Neural progenitor cell (in vitro differentiated cells): Measurements from ENCODE around the gene GNAS. TPM values are rescaled to one million over a fixed set of nuclear protein-coding genes. Genes with fewer than 3 reads are reported as not detected.

Source experiments
- DNase-seq: peaks from one replicate; pipeline ENCODE4 v3.0.0-alpha.2; 2016; ENCODE audit warnings: low spot score
- H2AFZ ChIP-seq: fragments of 200-600 bp; sonication (generic); replicated peaks from 2 replicates; pipeline ENCODE4 v1.6.1; 2016; ENCODE audit warnings: antibody characterized with exemption
- H3F3A ChIP-seq: fragments of 200-600 bp; sonication (generic); 2 replicates; pipeline ENCODE4 v1.6.1; 2016; ENCODE audit warnings: antibody characterized with exemption, low read depth
- H3K27ac ChIP-seq: fragments of 200-600 bp; sonication (generic); 2 replicates; pipeline ENCODE4 v1.5.1; 2016; ENCODE audit warnings: mild to moderate bottlenecking
- H3K27me3 ChIP-seq: fragments of 200-600 bp; sonication (generic); 2 replicates; pipeline ENCODE4 v1.6.1; 2016; ENCODE audit warnings: mild to moderate bottlenecking, moderate library complexity
- H3K36me3 ChIP-seq: fragments of 200-600 bp; sonication (generic); 2 replicates; pipeline ENCODE4 v1.5.1; 2016
- H3K4me1 ChIP-seq: fragments of 200-600 bp; sonication (generic); 2 replicates; pipeline ENCODE4 v1.6.1; 2016; ENCODE audit warnings: mixed run types
- H3K4me2 ChIP-seq: fragments of 200-600 bp; sonication (generic); 2 replicates; pipeline ENCODE4 v1.6.1; 2016
- H3K4me3 ChIP-seq: fragments of 200-600 bp; sonication (generic); 2 replicates; pipeline ENCODE4 v1.5.1; 2016
- H3K79me2 ChIP-seq: fragments of 200-600 bp; sonication (generic); 2 replicates; pipeline ENCODE4 v1.6.1; 2016; ENCODE audit warnings: low read depth
- H3K9ac ChIP-seq: fragments of 200-600 bp; sonication (generic); 2 replicates; pipeline ENCODE4 v1.6.1; 2016
- H3K9me3 ChIP-seq: fragments of 200-600 bp; sonication (generic); 2 replicates; pipeline ENCODE4 v1.5.1; 2016; ENCODE audit warnings: low read depth
- H4K20me1 ChIP-seq: fragments of 200-600 bp; sonication (generic); 2 replicates; pipeline ENCODE4 v1.6.1; 2016; ENCODE audit warnings: low read depth
- H3K27ac Mint-ChIP-seq: 3 replicates; pipeline ENCODE4 v1.8.0; 2021; ENCODE audit warnings: mixed read lengths
- H3K27me3 Mint-ChIP-seq: 2 replicates; pipeline ENCODE4 v1.8.0; 2022; ENCODE audit warnings: low read depth, mild to moderate bottlenecking, inconsistent platforms, moderate library complexity, mixed read lengths; ENCODE audit not compliant: insufficient read depth
- H3K36me3 Mint-ChIP-seq: 3 replicates; pipeline ENCODE4 v1.8.0; 2021; ENCODE audit warnings: mixed read lengths
- H3K4me1 Mint-ChIP-seq: 3 replicates; pipeline ENCODE4 v1.8.0; 2021; ENCODE audit warnings: mixed read lengths
- H3K4me3 Mint-ChIP-seq: 3 replicates; pipeline ENCODE4 v1.8.0; 2021; ENCODE audit warnings: mild to moderate bottlenecking, moderate library complexity, mixed read lengths
- H3K9me3 Mint-ChIP-seq: 3 replicates; pipeline ENCODE4 v1.8.0; 2020; ENCODE audit warnings: mixed read lengths
- EZH2 ChIP-seq: fragments of 200-600 bp; sonication (generic); IDR thresholded peaks from 2 replicates; pipeline ENCODE4 v1.6.1; 2017; ENCODE audit warnings: antibody characterized with exemption, mild to moderate bottlenecking, moderate library complexity
- EZH2phosphoT487 ChIP-seq: fragments of 200-600 bp; sonication (generic); IDR thresholded peaks from 2 replicates; pipeline ENCODE4 v1.6.1; 2017; ENCODE audit warnings: antibody characterized with exemption
- total RNA-seq: library from RNA; depleted of rRNA; stranded (reverse); fragments of >200 nt; gene quantifications from 2 replicates; pipeline ENCODE4 v1.2.3, GENCODE V29; 2015; ENCODE audit warnings: low replicate concordance
- TF ChIP-seq, protein P1 (sequence below): fragments of 200-600 bp; sonication (generic); IDR thresholded peaks from 2 replicates; pipeline ENCODE4 v1.5.1; 2017; ENCODE audit warnings: antibody characterized with exemption, mild to moderate bottlenecking

Gene GNAS
- total RNA-seq, 1 donor from 2014 or later, result 794 TPM

DNA sequence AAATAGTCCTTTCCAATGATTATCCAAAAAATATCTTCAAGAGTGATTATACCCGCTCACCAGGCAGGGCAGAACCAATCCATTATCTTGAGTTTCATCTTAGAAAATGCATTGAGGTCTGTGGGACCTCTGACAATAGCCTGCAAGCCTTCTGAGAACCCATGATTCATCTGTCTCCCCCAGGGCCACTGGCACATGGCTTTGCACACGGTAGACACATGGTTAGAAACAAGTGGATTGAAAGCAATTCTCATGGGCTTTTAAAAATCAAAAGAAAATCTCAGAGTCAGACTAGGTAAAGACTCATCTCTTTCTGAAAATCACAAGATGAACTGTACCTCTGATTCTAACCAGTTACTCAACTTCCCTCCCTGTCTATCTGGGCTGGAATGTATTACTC is 17.3 kb upstream of the GNAS start:
- Histone ChIP-seq H3K27ac (no peak overlapping the region), H4K20me1 (peaks cover 30% of the 10 kb centered on the region), H3K4me1 (no peaks in the 10 kb centered on the region), H3K36me3 (no peaks in the 10 kb centered on the region), H3K9ac (no peak overlapping the region), H3K79me2 (peaks cover 88% of the 10 kb centered on the region), H3K4me3 (no peak overlapping the region), H3K4me2 (no peak overlapping the region), H3F3A (peaks cover 6% of the 10 kb centered on the region), H3K27me3 (peaks cover 14% of the 10 kb centered on the region), H2AFZ (no peak overlapping the region), H3K9me3 (no peaks in the 10 kb centered on the region)
- Mint-ChIP-seq H3K27me3 (peaks cover 21% of the 10 kb centered on the region), H3K4me3 (no peak overlapping the region), H3K27ac (no peak overlapping the region), H3K36me3 (peaks cover 10% of the 10 kb centered on the region), H3K9me3 (peaks cover 4% of the 10 kb centered on the region), H3K4me1 (no peaks in the 10 kb centered on the region)
- TF ChIP-seq EZH2 (no peak), EZH2phosphoT487 (no peak)
- TF ChIP-seq, protein P1, sequence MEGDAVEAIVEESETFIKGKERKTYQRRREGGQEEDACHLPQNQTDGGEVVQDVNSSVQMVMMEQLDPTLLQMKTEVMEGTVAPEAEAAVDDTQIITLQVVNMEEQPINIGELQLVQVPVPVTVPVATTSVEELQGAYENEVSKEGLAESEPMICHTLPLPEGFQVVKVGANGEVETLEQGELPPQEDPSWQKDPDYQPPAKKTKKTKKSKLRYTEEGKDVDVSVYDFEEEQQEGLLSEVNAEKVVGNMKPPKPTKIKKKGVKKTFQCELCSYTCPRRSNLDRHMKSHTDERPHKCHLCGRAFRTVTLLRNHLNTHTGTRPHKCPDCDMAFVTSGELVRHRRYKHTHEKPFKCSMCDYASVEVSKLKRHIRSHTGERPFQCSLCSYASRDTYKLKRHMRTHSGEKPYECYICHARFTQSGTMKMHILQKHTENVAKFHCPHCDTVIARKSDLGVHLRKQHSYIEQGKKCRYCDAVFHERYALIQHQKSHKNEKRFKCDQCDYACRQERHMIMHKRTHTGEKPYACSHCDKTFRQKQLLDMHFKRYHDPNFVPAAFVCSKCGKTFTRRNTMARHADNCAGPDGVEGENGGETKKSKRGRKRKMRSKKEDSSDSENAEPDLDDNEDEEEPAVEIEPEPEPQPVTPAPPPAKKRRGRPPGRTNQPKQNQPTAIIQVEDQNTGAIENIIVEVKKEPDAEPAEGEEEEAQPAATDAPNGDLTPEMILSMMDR, result no peak
- no peak for DNase-seq

GRCh38 chr20:58836616-58837204 is 15.8 kb upstream of the GNAS start:
- Histone ChIP-seq H3K9me3 (no peaks in the 10 kb centered on the region), H4K20me1 (peaks cover 30% of the 10 kb centered on the region), H2AFZ (no peak overlapping the region), H3K27ac (no peak overlapping the region), H3K79me2 (peaks cover 88% of the 10 kb centered on the region), H3K4me1 (no peaks in the 10 kb centered on the region), H3K4me3 (no peak overlapping the region), H3K9ac (no peak overlapping the region), H3F3A (peaks cover 9% of the 10 kb centered on the region), H3K4me2 (no peak overlapping the region), H3K27me3 (peaks cover 29% of the 10 kb centered on the region), H3K36me3 (no peaks in the 10 kb centered on the region)
- H3K4me3 Mint-ChIP-seq, result no peak overlapping the region
- no peak for DNase-seq
- H3K36me3 Mint-ChIP-seq, result peaks cover 7% of the 10 kb centered on the region
- TF ChIP-seq EZH2phosphoT487, result no peak
- TF ChIP-seq, protein P1, result no peak
- no peak for TF ChIP-seq EZH2
- H3K4me1 Mint-ChIP-seq, result no peaks in the 10 kb centered on the region
- H3K27ac Mint-ChIP-seq, result no peak overlapping the region
- H3K27me3 Mint-ChIP-seq, result peaks cover 30% of the 10 kb centered on the region
- no peaks in the 10 kb centered on the region for H3K9me3 Mint-ChIP-seq

- Histone ChIP-seq H3K27ac (no peak overlapping the region), H2AFZ (no peak overlapping the region), H3K27me3 (peaks cover 39% of the 10 kb centered on the region), H4K20me1 (peaks cover 37% of the 10 kb centered on the region), H3K9ac (no peak overlapping the region), H3K4me1 (peaks cover 5% of the 10 kb centered on the region), H3K4me3 (no peak overlapping the region), H3K79me2 (peaks cover 88% of the 10 kb centered on the region), H3K36me3 (no peaks in the 10 kb centered on the region), H3K9me3 (no peaks in the 10 kb centered on the region), H3K4me2 (no peak overlapping the region), H3F3A (peaks cover 12% of the 10 kb centered on the region)
- peaks cover 11% of the 10 kb centered on the region for H3K36me3 Mint-ChIP-seq
- no peak overlapping the region for H3K4me3 Mint-ChIP-seq
- H3K27me3 Mint-ChIP-seq, result peaks cover 38% of the 10 kb centered on the region
- H3K9me3 Mint-ChIP-seq, result peaks cover 3% of the 10 kb centered on the region
- DNase-seq, result no peak
- no peaks in the 10 kb centered on the region for H3K4me1 Mint-ChIP-seq
- TF ChIP-seq EZH2phosphoT487 (no peak), EZH2 (no peak)
- TF ChIP-seq, protein P1, result no peak
- H3K27ac Mint-ChIP-seq, result no peak overlapping the region
These were observed 14.8 kb upstream of the GNAS start for GRCh38 chr20:58837717-58838116.
